GM10248 (cell line): ENCODE measurements around the gene SSH3.

ENCODE experiments used
- CTCF ChIA-PET: fragments of 300-600 bp; sonication (Branson Sonifier 250); formaldehyde crosslinking; extraction: SDS; loops from one replicate; lab custom pipeline; 2021; ENCODE audit warnings: antibody characterized with exemption; lab: Yijun Ruan, JAX
- POLR2A ChIA-PET: fragments of 350-650 bp; sonication (Branson Sonifier 250); formaldehyde crosslinking; extraction: SDS; loops from one replicate; lab custom pipeline; 2020; ENCODE audit warnings: antibody characterized with exemption; lab: Yijun Ruan, JAX
- DNase-seq: peaks from one replicate; pipeline ENCODE4 v3.0.0; 2012; ENCODE audit errors: extremely low spot score
- TF ChIP-seq, protein P1 (sequence below): IDR thresholded peaks from 2 replicates; pipeline ENCODE4 v1.5.1; 2012; ENCODE audit warnings: mild to moderate bottlenecking, low read depth; ENCODE audit errors: extremely low read depth, missing control alignments, control extremely low read depth

The SSH3 gene

DNA sequence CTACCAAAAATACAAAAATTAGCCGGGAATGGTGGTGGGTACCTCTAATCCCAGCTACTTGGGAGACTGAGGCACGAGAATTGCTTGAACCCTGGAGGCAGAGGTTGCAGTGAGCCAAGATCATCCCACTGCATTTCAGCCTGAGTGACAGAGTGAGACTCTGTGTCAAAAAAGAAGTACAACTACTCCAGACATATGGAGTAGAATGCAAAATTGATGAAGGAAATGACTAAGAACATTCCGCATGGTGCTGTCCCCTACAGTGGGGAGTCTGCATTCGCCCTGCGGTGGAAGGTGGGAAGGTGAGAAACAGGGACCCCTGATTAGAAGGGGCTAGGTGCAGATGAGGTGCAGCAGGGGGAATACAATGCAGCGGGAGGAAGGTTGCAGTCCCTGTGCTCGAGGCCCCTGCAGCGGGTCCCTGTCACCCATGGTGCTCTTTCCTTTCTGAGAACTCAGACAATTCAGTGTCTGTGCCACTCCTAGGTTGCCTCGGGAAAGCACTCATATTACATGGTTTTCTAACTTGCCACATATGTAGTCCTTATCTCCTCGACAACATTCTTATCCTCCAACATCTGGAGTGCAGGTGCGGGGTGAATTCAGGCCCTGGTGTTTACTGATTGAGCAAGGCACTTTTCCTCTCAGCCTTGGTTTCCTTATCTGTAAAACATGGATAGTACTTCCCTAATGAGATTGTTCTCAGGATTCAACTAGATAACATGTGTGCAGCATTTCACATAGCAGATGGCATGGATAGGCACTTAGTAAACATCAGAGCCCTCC, 44.8 kb downstream of the SSH3 start:
- ChIA-PET CTCF (interaction anchor here (1.0 to 37.4 kb wide), 11 partner anchors 9 to 95 kb away, joined by 3 to 1573 read pairs (median 31); partner anchors contain the start of genes CLCF1, POLD4, PPP1CA and RAD9A), POLR2A (interaction anchor here (1.0 kb wide), 1 partner anchor 25 kb away, joined by 3 read pairs; no protein-coding TSS in a partner anchor)
- TF ChIP-seq, protein P1, sequence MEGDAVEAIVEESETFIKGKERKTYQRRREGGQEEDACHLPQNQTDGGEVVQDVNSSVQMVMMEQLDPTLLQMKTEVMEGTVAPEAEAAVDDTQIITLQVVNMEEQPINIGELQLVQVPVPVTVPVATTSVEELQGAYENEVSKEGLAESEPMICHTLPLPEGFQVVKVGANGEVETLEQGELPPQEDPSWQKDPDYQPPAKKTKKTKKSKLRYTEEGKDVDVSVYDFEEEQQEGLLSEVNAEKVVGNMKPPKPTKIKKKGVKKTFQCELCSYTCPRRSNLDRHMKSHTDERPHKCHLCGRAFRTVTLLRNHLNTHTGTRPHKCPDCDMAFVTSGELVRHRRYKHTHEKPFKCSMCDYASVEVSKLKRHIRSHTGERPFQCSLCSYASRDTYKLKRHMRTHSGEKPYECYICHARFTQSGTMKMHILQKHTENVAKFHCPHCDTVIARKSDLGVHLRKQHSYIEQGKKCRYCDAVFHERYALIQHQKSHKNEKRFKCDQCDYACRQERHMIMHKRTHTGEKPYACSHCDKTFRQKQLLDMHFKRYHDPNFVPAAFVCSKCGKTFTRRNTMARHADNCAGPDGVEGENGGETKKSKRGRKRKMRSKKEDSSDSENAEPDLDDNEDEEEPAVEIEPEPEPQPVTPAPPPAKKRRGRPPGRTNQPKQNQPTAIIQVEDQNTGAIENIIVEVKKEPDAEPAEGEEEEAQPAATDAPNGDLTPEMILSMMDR = no peak
- no peak for DNase-seq

DNA sequence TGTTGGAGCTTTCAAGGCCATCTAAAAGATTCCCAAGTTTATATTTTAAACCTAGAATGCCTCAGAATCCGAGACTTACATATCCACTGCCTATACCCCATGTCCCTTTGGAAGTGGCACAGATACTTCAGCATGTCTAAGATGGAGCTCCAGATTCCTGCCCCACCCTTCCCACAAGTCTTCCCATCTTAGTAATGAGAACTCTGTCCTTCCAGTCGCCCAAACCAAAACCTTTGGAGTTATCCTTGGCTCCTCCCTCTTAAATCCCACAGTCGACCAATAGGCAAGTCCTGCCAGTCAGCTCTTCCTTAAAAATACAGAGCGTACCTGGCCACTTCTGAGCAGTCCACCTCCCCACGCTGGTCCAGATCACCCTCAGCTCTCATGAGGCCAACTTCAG, 45.7 kb downstream of the SSH3 start:
- TF ChIP-seq, protein P1 = no peak
- ChIA-PET CTCF (interaction anchor here (0.7 to 37.4 kb wide), 8 partner anchors 9 to 273 kb away, joined by 3 to 1573 read pairs (median 24); partner anchors contain the start of genes CLCF1, PPP1CA, RAD9A and TBC1D10C), POLR2A (no interaction called here)
- DNase-seq = no peak

DNA sequence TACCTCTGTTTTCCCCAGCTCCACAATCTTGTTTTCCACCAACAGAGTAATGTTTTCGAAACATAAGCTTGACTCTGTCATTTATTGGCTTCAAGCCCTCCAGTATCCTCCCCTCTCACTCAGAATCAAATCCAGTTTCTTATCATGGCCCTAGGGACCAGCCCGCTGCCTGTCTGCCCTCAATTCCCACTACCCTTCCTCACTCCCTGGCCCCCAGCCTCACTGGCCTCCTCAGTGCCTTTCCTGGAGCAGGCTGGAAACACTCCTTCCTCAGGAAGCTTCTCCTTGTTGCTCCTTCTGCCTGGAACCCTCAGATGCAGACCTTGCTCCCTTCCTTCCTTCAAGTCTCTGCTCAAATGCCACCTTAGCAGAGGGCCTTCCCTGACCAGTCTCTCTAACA, 46.1 kb downstream of the SSH3 start:
- DNase-seq = no peak
- TF ChIP-seq, protein P1 = no peak
- POLR2A ChIA-PET = no interaction called here
- CTCF ChIA-PET = interaction anchor here (0.7 to 37.4 kb wide), 8 partner anchors 10 to 274 kb away, joined by 3 to 1573 read pairs (median 24); partner anchors contain the start of genes CLCF1, PPP1CA, RAD9A and TBC1D10C

DNA sequence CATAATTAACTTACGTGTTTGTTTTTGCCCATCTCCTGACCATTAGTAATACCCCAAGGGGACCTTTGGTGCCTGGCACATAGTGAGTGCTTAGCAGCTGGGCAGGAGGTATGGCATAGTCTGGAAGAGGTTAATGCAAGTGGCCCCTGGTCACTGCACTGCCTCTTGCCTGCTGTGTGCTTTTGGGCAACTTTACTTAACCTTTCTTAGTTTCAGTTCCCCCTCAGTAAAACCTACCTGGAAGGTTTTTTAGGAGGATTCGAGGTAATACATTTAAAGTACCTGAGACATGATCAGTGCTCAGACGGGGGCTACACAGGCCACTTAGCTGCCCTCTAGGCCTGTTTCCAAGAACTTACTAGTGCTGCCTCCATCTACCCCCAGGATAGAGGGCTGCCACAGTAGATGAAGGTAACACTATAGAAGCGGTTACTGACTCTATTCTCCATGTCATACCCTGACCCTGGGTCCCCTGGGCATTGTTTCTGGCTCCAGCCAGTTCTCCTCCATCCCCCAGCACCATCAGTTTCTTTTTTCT, 46.7 kb downstream of the SSH3 start:
- ChIA-PET POLR2A (interaction anchor here (0.6 to 1.3 kb wide), 2 partner anchors 31 to 81 kb away, joined by 6 to 7 read pairs; no protein-coding TSS in a partner anchor), CTCF (interaction anchor here (1.4 to 37.4 kb wide), 7 partner anchors 10 to 161 kb away, joined by 3 to 1573 read pairs (median 45); partner anchors contain the start of genes CLCF1, PPP1CA, RAD9A and TBC1D10C)

DNA sequence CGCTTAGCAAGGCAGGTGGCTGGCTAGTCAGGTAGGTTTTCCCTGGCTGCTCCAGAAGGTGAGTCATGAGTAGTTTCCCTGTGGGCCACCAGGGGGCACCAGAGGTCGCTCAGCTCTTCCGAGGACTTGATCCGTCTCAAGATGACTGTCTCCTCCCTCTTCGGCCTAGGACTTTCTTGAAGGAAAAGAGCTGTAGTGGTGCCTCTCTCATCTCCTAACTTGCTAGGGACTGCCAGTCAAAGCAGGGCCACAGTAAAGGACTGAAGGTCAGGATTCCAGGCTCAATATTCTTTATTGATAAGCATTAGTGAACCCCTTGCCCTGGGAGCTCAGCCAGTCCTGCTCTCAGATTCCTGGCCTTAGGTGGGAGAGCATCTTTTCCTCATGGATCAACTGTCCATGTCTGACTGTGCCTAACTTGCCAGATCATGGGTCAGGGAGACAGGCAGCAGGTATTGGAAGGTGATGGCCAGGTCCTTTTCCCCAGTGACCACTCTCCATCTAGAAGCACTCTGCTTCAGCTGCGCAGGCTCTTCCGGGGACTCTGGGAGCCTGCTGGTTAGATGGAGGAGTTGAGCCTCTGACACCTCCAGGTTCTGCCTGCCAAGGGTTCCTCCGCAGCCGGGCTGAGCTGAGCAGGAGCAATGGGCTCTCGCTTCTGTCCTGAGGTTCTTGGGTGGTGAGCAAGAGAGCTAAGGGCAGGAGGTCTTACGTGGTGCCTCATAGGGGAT, 48.1 kb downstream of the SSH3 start:
- CTCF ChIA-PET = interaction anchor here (0.7 to 37.4 kb wide), 35 partner anchors 10 to 295 kb away, joined by 3 to 1573 read pairs (median 5); partner anchors contain the start of genes ANKRD13D, CABP4, CLCF1 and KDM2A
- DNase-seq = peak; percentile 78
- POLR2A ChIA-PET = interaction anchor here (0.6 to 1.3 kb wide), 5 partner anchors 22 to 137 kb away, joined by 3 to 6 read pairs (median 4); no protein-coding TSS in a partner anchor
- TF ChIP-seq, protein P1 = peak; percentile 94

More for the DNA sequence above, 46.7 kb downstream of the SSH3 start:
- DNase-seq = no peak
- TF ChIP-seq, protein P1 = no peak
